Body of pancreas (tissue), 4 donors: Measurements from ENCODE around the gene MRPS5.

Experiments
- CTCF ChIP-seq, 7 experiments: fragments of 450-650 bp in 4 of 7; fragments of 200-600 bp in 3 of 7; sonication (generic) in 3 of 7; IDR thresholded peaks; one replicate each; pipeline ENCODE4 v1.5.1; 2016 to 2019; ENCODE audit warnings: antibody characterized with exemption in 7 of 7
- POLR2A ChIP-seq, 3 donors: fragments of 450-650 bp; IDR thresholded peaks; one replicate each; pipeline ENCODE4 v1.6.1; 2016; ENCODE audit warnings: antibody characterized with exemption in 3 of 3, mild to moderate bottlenecking in 2 of 3

- TF ChIP-seq CTCF (IDR thresholded peaks at IDR 0.05) (no peak), POLR2A (IDR thresholded peaks at IDR 0.05) (no peak)
Observed at GRCh38 chr2:95056044-95056443, 65.6 kb downstream of the MRPS5 start.
